Tibial artery (tissue), 4 donors: Measurements from ENCODE around the gene SYT8.
A peak's percentile ranks its signal among the peaks of the same experiment; 100 is the strongest.

Experiments used
- DNase-seq, 2 donors: peaks; one replicate each; pipeline ENCODE4 v3.0.0-alpha.2; 2019
- H3K27ac ChIP-seq, 2 donors: fragments of 200-600 bp; sonication (generic) in 1 of 2; 1 replicate in 1 of 2; 2 replicates in 1 of 2; pipeline ENCODE4 v1.5.1; 2018 to 2019; ENCODE audit warnings: mild to moderate bottlenecking in 1 of 2
- H3K27me3 ChIP-seq, 2 donors: fragments of 200-600 bp; sonication (generic) in 1 of 2; one replicate each; pipeline versions ENCODE4 v1.5.1 to v1.6.0; 2016 to 2019
- H3K36me3 ChIP-seq, 3 donors: fragments of 200-600 bp; sonication (generic) in 2 of 3; one replicate each; pipeline ENCODE4 v1.5.1; 2016 to 2019; ENCODE audit warnings: mild to moderate bottlenecking in 2 of 3
- H3K4me1 ChIP-seq, 4 donors: fragments of 200-600 bp; sonication (generic) in 2 of 4; 1 replicate in 3 of 4; 2 replicates in 1 of 4; pipeline ENCODE4 v1.5.1; 2016 to 2019
- H3K4me3 ChIP-seq, 2 donors: fragments of 200-600 bp; sonication (generic) in 1 of 2; 1 replicate in 1 of 2; 2 replicates in 1 of 2; pipeline ENCODE4 v1.5.1; 2018 to 2019; ENCODE audit warnings: mild to moderate bottlenecking in 2 of 2
- H3K9me3 ChIP-seq, 3 donors: fragments of 200-600 bp; sonication (generic) in 1 of 3; one replicate each; pipeline ENCODE4 v1.5.1; 2016 to 2019
- CTCF ChIP-seq, 2 experiments: fragments of 200-600 bp in 1 of 2; fragments of 450-650 bp in 1 of 2; IDR thresholded peaks; one replicate each; pipeline ENCODE4 v1.5.1; 2017 to 2019; ENCODE audit warnings: antibody characterized with exemption in 2 of 2, mild to moderate bottlenecking in 1 of 2, moderate library complexity in 1 of 2
- intact Hi-C: fragments of 100-400 bp; cut with DNase I; formaldehyde crosslinking; loops from one replicate; pipeline ENCODE4 v1.15.0; 2023; ENCODE audit warnings: low total_unique reads

SYT8 gene

GRCh38 chr11:1835671-1836010 is 851 bp downstream of the SYT8 start:
- intact Hi-C loops = loop anchor here (5.0 kb wide), 2 partner anchors 42 to 317 kb away; no protein-coding TSS in a partner anchor

GRCh38 chr11:1836011-1836945 is 1.5 kb downstream of the SYT8 start:
- TF ChIP-seq CTCF (IDR thresholded peaks at IDR 0.05) = no peak

More at GRCh38 chr11:1835671-1836010, 851 bp downstream of the SYT8 start:
- Histone ChIP-seq H3K4me1 (peaks cover 0 to 45% (median 26%) of the 10 kb centered on the region in 4 donors), H3K4me3 (no peak overlapping the region), H3K27ac (no peak overlapping the region), H3K36me3 (no peaks in the 10 kb centered on the region), H3K27me3 (peaks cover 0 to 5% of the 10 kb centered on the region in 2 donors), H3K9me3 (no peaks in the 10 kb centered on the region)
- no peak for TF ChIP-seq CTCF (IDR thresholded peaks at IDR 0.05)
- DNase-seq = no peak

GRCh38 chr11:1837171-1838076 is 2.6 kb downstream of the SYT8 start:
- H3K27ac ChIP-seq = no peak overlapping the region
- peaks cover 0 to 28% (median 8%) of the 10 kb centered on the region in 4 donors for H3K4me1 ChIP-seq
- H3K4me3 ChIP-seq = no peak overlapping the region
- DNase-seq = no peak
- intact Hi-C loops = loop anchor here (5.0 kb wide), 2 partner anchors 40 to 315 kb away; no protein-coding TSS in a partner anchor
- peaks cover 0 to 5% of the 10 kb centered on the region in 2 donors for H3K27me3 ChIP-seq
- no peaks in the 10 kb centered on the region for H3K36me3 ChIP-seq
- peak; percentile 88 to 91 for TF ChIP-seq CTCF (IDR thresholded peaks at IDR 0.05)
- H3K9me3 ChIP-seq = no peaks in the 10 kb centered on the region

More at GRCh38 chr11:1836011-1836945, 1.5 kb downstream of the SYT8 start:
- intact Hi-C loops = loop anchor here (5.0 kb wide), 2 partner anchors 41 to 316 kb away; no protein-coding TSS in a partner anchor
- Histone ChIP-seq H3K4me1 (peaks cover 0 to 39% (median 19%) of the 10 kb centered on the region in 4 donors), H3K36me3 (no peaks in the 10 kb centered on the region), H3K9me3 (no peaks in the 10 kb centered on the region), H3K27me3 (peaks cover 0 to 5% of the 10 kb centered on the region in 2 donors), H3K27ac (no peak overlapping the region), H3K4me3 (no peak overlapping the region)
- no peak for DNase-seq

- no peak for TF ChIP-seq CTCF (IDR thresholded peaks at IDR 0.05)
- Histone ChIP-seq H3K27ac (no peak overlapping the region), H3K36me3 (no peaks in the 10 kb centered on the region), H3K4me3 (no peak overlapping the region), H3K27me3 (peaks cover 0 to 5% of the 10 kb centered on the region in 2 donors), H3K9me3 (no peaks in the 10 kb centered on the region), H3K4me1 (peaks cover 0 to 21% (median 2%) of the 10 kb centered on the region in 4 donors)
- intact Hi-C loops = loop anchor here (5.0 kb wide), 2 partner anchors 39 to 314 kb away; no protein-coding TSS in a partner anchor
- no peak for DNase-seq
These were observed 3.3 kb downstream of the SYT8 start for GRCh38 chr11:1838077-1838425.

- intact Hi-C loops = loop anchor here (5.0 kb wide), 2 partner anchors 39 to 314 kb away; no protein-coding TSS in a partner anchor
- Histone ChIP-seq H3K27me3 (peaks cover 0 to 5% of the 10 kb centered on the region in 2 donors), H3K9me3 (no peaks in the 10 kb centered on the region), H3K4me3 (no peak within 1 kb of the TSS), H3K36me3 (no peaks in the 10 kb centered on the region), H3K4me1 (peaks cover 0 to 16% (median 2%) of the 10 kb centered on the region in 4 donors), H3K27ac (no peak within 1 kb of the TSS)
- no peak for TF ChIP-seq CTCF (IDR thresholded peaks at IDR 0.05)
- DNase-seq = no peak
These were observed 3.8 kb downstream of the SYT8 start, which contains the start of gene TNNI2 for GRCh38 chr11:1838426-1839144. TSS of gene TNNI2 (plus strand) at chr11:1838981. CDS start at chr11:1839697, 716 bp downstream.
